Naive thymus-derived CD8-positive, alpha-beta T cell (primary cell): ENCODE data around the gene VSTM1. TPM values are rescaled to one million over a fixed set of nuclear protein-coding genes. Genes with fewer than 3 reads are reported as not detected.

Experiments used
- ATAC-seq, 2 donors: fragments of 150-1000 bp; cut with Tn5 transposase in 1 of 2; sonication (Bioruptor Pico), chemical (Tn5 transposase) in 1 of 2; 1 replicate in 1 of 2; 2 replicates in 1 of 2; pipeline ENCODE4 v1.10.0; 2021; ENCODE audit warnings: mild to moderate bottlenecking in 2 of 2, moderate library complexity in 2 of 2
- POLR2A ChIA-PET: fragments of 350-600 bp; sonication (Branson Sonifier 250); formaldehyde crosslinking; loops from one replicate; lab custom pipeline; 2021; ENCODE audit warnings: antibody characterized with exemption; lab: Charles Lee
- DNase-seq, 10 donors: peaks; one replicate each; pipeline versions ENCODE4 v3.0.0 to v3.0.0-alpha.2; 2020 to 2022
- H3K27ac Mint-ChIP-seq, 10 donors: one replicate each; pipeline ENCODE4 v1.8.0; 2020 to 2022; ENCODE audit warnings: mild to moderate bottlenecking in 10 of 10, mixed read lengths in 10 of 10, moderate library complexity in 4 of 10, inconsistent platforms in 1 of 10
- H3K27me3 Mint-ChIP-seq, 5 donors: one replicate each; pipeline ENCODE4 v1.8.0; 2021 to 2022; ENCODE audit warnings: mixed read lengths in 5 of 5
- H3K36me3 Mint-ChIP-seq, 3 donors: one replicate each; pipeline ENCODE4 v1.8.0; 2020 to 2022; ENCODE audit warnings: mixed read lengths in 3 of 3, mild to moderate bottlenecking in 2 of 3, inconsistent platforms in 1 of 3
- H3K4me1 Mint-ChIP-seq, 4 donors: one replicate each; pipeline ENCODE4 v1.8.0; 2021 to 2022; ENCODE audit warnings: mixed read lengths in 4 of 4
- H3K4me3 Mint-ChIP-seq, 10 donors: one replicate each; pipeline ENCODE4 v1.8.0; 2020 to 2022; ENCODE audit warnings: mild to moderate bottlenecking in 10 of 10, mixed read lengths in 10 of 10, moderate library complexity in 6 of 10, inconsistent platforms in 1 of 10
- H3K9me3 Mint-ChIP-seq, 9 donors: one replicate each; pipeline ENCODE4 v1.8.0; 2020 to 2022; ENCODE audit warnings: mixed read lengths in 9 of 9, mild to moderate bottlenecking in 3 of 9, inconsistent platforms in 1 of 9, moderate library complexity in 1 of 9
- polyA plus RNA-seq, 3 donors: library from polyadenylated mRNA; unstranded; fragments of 300-500 nt; fragmentation: Illumina TruSeq; gene quantifications; one replicate each; pipeline ENCODE4 v1.2.3, GENCODE V29; 2021
- total RNA-seq, 8 experiments: library from RNA in 2 of 8; stranded (reverse) in 2 of 8; gene quantifications; one replicate each; pipeline ENCODE4 v1.2.3 and lab custom pipeline; 2021 to 2026

The VSTM1 gene
- total and polyA plus RNA-seq, 5 experiments from 2014 or later: not detected

DNA sequence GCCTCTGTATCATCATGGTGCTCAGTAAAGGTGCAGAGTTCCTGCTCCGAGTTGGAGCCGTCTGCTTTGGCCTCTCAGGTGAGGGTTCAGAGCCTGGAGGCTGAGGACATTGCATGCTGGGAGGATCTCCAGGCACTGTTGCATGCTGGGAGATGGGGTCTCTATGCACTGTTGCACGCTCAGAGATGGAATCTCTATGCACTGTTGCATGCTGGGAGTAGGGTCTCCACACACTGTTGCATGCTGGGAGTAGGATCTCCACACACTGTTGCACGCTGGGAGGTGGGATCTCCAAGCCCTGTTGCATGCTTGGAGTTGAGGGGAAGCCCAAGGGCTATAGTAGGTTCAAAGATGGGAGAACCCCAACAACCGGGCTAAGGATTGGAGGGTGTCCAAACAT, 64.0 kb downstream of the VSTM1 start:
- Mint-ChIP-seq H3K4me1 (no peaks in the 10 kb centered on the region), H3K27me3 (peaks cover 34 to 72% (median 56%) of the 10 kb centered on the region in 5 donors), H3K36me3 (no peaks in the 10 kb centered on the region), H3K4me3 (no peak overlapping the region), H3K27ac (no peak overlapping the region), H3K9me3 (peaks cover 0 to 2% (median 0%) of the 10 kb centered on the region in 9 donors)
- no peak for ATAC-seq
- POLR2A ChIA-PET: no interaction called here
- no peak for DNase-seq

DNA sequence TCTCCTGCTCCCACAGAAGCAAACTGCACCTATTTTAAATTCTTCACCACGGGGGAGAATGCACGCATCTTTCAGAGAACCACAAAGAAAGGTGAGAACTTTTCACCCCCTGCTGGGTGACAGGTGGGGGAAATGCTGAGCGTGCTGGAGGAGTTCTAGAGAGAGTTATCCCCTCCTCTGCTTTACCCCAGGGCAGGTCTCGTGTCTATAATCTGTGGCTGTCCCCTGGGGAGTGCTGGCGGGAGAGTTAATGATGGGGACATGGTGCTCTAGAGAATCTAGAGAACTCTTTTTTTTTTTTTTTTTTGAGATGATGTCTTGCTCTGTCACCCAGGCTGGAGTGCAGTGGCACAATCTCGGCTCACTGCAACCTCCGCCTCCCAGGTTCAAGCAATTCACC, 65.5 kb downstream of the VSTM1 start:
- Mint-ChIP-seq H3K9me3 (peaks cover 0 to 2% (median 0%) of the 10 kb centered on the region in 9 donors), H3K4me1 (no peaks in the 10 kb centered on the region), H3K36me3 (no peaks in the 10 kb centered on the region), H3K27ac (no peak overlapping the region), H3K27me3 (peaks cover 43 to 85% (median 67%) of the 10 kb centered on the region in 5 donors), H3K4me3 (no peak overlapping the region)
- POLR2A ChIA-PET: no interaction called here
- DNase-seq: no peak
- no peak for ATAC-seq

DNA sequence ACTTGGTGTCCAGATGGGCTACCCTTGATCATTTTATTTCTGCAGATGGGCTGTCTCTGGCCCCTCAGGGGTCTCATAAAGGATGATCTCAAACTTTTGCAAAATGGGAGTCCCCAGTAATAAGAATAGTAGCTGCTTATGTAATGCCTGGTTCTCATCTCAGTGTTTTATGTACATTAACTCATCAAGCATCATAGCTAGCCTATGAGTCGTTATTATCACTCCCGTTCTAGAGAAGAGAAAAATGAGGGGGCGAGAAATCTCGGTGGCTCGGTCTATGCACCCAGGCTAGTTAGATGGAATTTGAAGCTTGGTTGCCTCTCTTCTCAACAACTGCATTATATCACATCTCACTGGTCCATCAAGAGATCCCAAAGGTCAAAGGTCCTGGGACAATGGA, 68.9 kb downstream of the VSTM1 start:
- H3K36me3 Mint-ChIP-seq: peaks cover 0 to 4% (median 0%) of the 10 kb centered on the region in 3 donors
- POLR2A ChIA-PET: no interaction called here
- ATAC-seq: no peak
- H3K9me3 Mint-ChIP-seq: peaks cover 0 to 2% (median 0%) of the 10 kb centered on the region in 9 donors
- peaks cover 4 to 7% (median 6%) of the 10 kb centered on the region in 4 donors for H3K4me1 Mint-ChIP-seq
- H3K27me3 Mint-ChIP-seq: peaks cover 32 to 70% (median 60%) of the 10 kb centered on the region in 5 donors
- DNase-seq: no peak
- no peak overlapping the region for H3K4me3 Mint-ChIP-seq
- H3K27ac Mint-ChIP-seq: no peak overlapping the region

DNA sequence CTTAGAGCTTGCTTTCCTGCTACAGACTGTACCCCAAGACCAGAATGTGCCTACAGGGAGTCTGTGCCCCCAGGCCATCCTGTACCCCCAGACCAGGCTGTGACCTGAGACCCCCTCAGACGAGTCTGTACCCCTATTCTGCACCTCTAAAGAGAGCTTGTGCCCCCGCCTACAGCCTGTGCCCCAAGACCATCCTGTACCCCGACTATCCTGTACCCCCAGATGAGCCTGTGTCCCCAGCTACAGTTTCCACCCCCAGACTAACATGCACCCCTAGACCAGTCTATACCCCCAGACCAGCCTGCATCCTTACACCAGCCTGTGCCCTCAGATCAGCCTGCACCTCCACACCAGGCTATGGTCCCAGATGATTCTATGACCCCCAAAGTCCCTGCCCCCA, 70.2 kb downstream of the VSTM1 start:
- Mint-ChIP-seq H3K4me1 (peaks cover 4 to 9% (median 6%) of the 10 kb centered on the region in 4 donors), H3K4me3 (no peak overlapping the region), H3K27me3 (peaks cover 29 to 58% (median 52%) of the 10 kb centered on the region in 5 donors), H3K9me3 (peaks cover 0 to 3% (median 0%) of the 10 kb centered on the region in 9 donors), H3K27ac (no peak overlapping the region), H3K36me3 (peaks cover 0 to 4% (median 0%) of the 10 kb centered on the region in 3 donors)
- ATAC-seq (no peak), DNase-seq (no peak)
- POLR2A ChIA-PET: no interaction called here

DNA sequence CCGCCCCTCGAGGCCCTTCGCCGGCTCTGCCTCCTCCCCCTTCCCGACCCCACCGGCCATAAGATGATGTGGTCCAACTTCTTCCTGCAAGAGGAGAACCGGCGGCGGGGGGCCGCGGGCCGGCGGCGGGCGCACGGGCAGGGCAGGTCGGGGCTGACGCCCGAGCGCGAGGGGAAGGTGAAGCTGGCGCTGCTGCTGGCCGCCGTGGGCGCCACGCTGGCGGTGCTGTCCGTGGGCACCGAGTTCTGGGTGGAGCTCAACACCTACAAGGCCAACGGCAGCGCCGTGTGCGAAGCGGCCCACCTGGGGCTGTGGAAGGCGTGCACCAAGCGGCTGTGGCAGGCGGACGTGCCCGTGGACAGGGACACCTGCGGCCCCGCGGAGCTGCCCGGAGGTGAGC, 70.9 kb downstream of the VSTM1 start:
- DNase-seq: no peak
- POLR2A ChIA-PET: no interaction called here
- H3K27ac Mint-ChIP-seq: no peak overlapping the region
- no peak for ATAC-seq
- H3K9me3 Mint-ChIP-seq: peaks cover 0 to 3% (median 0%) of the 10 kb centered on the region in 9 donors
- peak overlapping the region in 1 of 10 donors; percentile 52 for H3K4me3 Mint-ChIP-seq
- H3K36me3 Mint-ChIP-seq: peaks cover 0 to 4% (median 0%) of the 10 kb centered on the region in 3 donors
- H3K27me3 Mint-ChIP-seq: peaks cover 26 to 57% (median 52%) of the 10 kb centered on the region in 5 donors
- peaks cover 4 to 9% (median 6%) of the 10 kb centered on the region in 4 donors for H3K4me1 Mint-ChIP-seq

DNA sequence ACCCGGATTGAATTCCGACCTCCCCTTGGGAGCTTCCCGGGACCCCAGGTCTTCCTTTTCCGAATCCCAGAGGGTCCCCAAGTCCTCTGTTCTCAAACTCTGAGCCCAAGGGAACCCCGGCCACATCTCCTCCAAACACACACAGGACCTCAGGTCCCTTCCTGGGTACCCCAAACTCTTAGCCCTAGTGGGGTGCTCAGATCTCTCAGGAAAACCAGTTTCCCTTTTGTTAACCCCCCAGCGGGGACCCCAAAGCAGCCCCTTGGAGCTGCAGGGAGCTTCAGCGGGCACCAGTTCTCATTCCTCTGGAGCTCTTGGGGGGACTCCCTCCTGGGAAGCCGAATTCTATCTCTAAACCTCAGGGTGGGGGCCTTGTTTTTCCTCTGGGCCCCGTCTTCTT, 71.5 kb downstream of the VSTM1 start:
- DNase-seq (no peak), ATAC-seq (no peak)
- POLR2A ChIA-PET: no interaction called here
- peaks cover 21 to 52% (median 46%) of the 10 kb centered on the region in 5 donors for H3K27me3 Mint-ChIP-seq
- H3K4me1 Mint-ChIP-seq: peaks cover 4 to 9% (median 6%) of the 10 kb centered on the region in 4 donors
- peak overlapping the region in 1 of 10 donors; percentile 27 for H3K27ac Mint-ChIP-seq
- H3K9me3 Mint-ChIP-seq: peaks cover 0 to 3% (median 0%) of the 10 kb centered on the region in 9 donors
- peaks cover 0 to 4% (median 0%) of the 10 kb centered on the region in 3 donors for H3K36me3 Mint-ChIP-seq
- H3K4me3 Mint-ChIP-seq: peak overlapping the region in 8 of 10 donors; percentile 6 to 77 (median 50)

DNA sequence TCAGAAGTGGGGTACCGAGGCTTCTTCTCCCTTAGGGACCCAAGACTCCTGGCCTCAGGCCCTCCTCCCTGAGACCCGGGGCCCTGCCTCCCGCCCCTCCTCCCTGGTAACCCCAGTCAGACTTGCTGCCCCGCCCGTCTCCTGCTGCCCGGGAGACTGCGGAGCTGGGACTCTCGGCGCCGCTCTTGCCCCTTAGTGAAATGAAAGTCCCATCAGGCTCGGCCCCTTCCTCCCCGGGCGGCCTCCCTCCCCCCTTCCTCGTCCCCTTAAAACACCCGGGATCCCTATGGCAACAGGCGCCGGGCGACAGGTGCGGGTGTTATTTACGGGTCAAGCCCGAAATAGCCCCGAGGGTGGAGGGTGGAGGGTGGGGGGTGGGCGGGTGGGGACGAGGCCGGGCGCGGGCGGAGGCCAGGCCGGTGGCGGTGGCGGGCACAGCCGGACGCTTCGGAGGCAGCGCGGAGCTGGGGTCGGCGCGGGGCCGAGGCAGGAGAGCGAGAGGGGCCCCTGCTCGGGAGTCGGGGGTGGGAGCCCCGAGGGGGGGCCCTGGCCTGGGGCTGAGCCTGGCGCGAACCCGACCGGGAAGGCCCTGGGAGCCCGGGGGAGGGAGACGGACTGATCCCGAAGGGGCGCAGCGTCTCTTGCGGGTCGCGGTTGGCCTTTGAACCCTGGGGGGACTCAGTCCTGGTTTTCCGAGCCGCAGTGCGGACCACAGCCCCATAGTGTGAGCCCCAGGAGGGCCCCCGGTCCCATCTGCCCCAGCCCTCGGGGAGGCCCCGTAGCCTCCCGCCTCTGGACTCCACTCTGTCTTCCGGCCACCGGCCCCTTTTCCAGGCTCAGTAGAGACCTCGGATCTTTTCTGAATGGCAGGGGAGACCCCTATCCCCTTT, 72.2 kb downstream of the VSTM1 start, which contains the start of gene CACNG6:
Gene CACNG6 (plus strand): TSS at position 414 of the 890 bp plus-strand sequence. CDS start 1,241 bp downstream, outside the sequence.
- Mint-ChIP-seq H3K9me3 (peaks cover 0 to 3% (median 0%) of the 10 kb centered on the region in 9 donors), H3K4me3 (peak within 1 kb of the TSS in 8 of 10 donors; percentile 6 to 77 (median 50)), H3K4me1 (peaks cover 4 to 9% (median 6%) of the 10 kb centered on the region in 4 donors), H3K36me3 (peaks cover 0 to 4% (median 0%) of the 10 kb centered on the region in 3 donors), H3K27ac (peak within 1 kb of the TSS in 1 of 10 donors; percentile 27), H3K27me3 (peaks cover 20 to 51% (median 45%) of the 10 kb centered on the region in 5 donors)
- ATAC-seq: no peak
- POLR2A ChIA-PET: no interaction called here
- no peak for DNase-seq

Other genes with a start within 250 kb of the VSTM1 start
- gene NLRP12, start 239.6 kb downstream of the VSTM1 start, total RNA-seq: not detected
- gene NLRP12, start 239.6 kb downstream of the VSTM1 start, polyA plus RNA-seq: under 1 TPM in 1 of 3 donors, not detected in 2; 0.21 TPM
- 10 to 100 TPM; 35.0 to 36.5 TPM for gene MYADM, start 196.0 kb downstream of the VSTM1 start, total RNA-seq
- 10 to 100 TPM; 33.9 to 42.0 (median 40.3) TPM for gene MYADM, start 196.0 kb downstream of the VSTM1 start, polyA plus RNA-seq
- not detected for gene PRKCG, start 181.7 kb downstream of the VSTM1 start, total RNA-seq
- gene PRKCG, start 181.7 kb downstream of the VSTM1 start, polyA plus RNA-seq: not detected
- gene CACNG7, start 154.6 kb downstream of the VSTM1 start, total RNA-seq: not detected
- gene CACNG7, start 154.6 kb downstream of the VSTM1 start, polyA plus RNA-seq: not detected
- gene CACNG8, start 101.0 kb downstream of the VSTM1 start, total RNA-seq: not detected
- gene CACNG8, start 101.0 kb downstream of the VSTM1 start, polyA plus RNA-seq: not detected
- not detected for gene CACNG6, start 72.3 kb downstream of the VSTM1 start, total RNA-seq
- not detected for gene CACNG6, start 72.3 kb downstream of the VSTM1 start, polyA plus RNA-seq
- not detected for gene TARM1, start 17.5 kb upstream of the VSTM1 start, total RNA-seq
- not detected for gene TARM1, start 17.5 kb upstream of the VSTM1 start, polyA plus RNA-seq
- gene OSCAR, start 36.9 kb upstream of the VSTM1 start, total RNA-seq: under 1 TPM in 1 of 2 experiments, not detected in 1; 0.33 TPM
- gene OSCAR, start 36.9 kb upstream of the VSTM1 start, polyA plus RNA-seq: under 1 TPM in 1 of 3 donors, not detected in 2; 0.16 TPM
- gene NDUFA3, start 39.0 kb upstream of the VSTM1 start, total RNA-seq: 100 to 1,000 TPM; 103 to 112 TPM
- gene NDUFA3, start 39.0 kb upstream of the VSTM1 start, polyA plus RNA-seq: 100 to 1,000 TPM; 489 to 564 (median 529) TPM
- gene TFPT, start 51.8 kb upstream of the VSTM1 start, total RNA-seq: 10 to 100 TPM; 14.2 to 16.8 TPM
- 10 to 100 TPM; 17.4 to 24.4 (median 23.0) TPM for gene TFPT, start 51.8 kb upstream of the VSTM1 start, polyA plus RNA-seq
- 10 to 100 TPM; 76.4 to 86.8 TPM for gene PRPF31, start 51.9 kb upstream of the VSTM1 start, total RNA-seq
- 10 to 100 TPM; 64.0 to 82.4 (median 80.8) TPM for gene PRPF31, start 51.9 kb upstream of the VSTM1 start, polyA plus RNA-seq
- gene CNOT3, start 73.9 kb upstream of the VSTM1 start, total RNA-seq: 10 to 100 TPM; 65.0 to 71.4 TPM
- gene CNOT3, start 73.9 kb upstream of the VSTM1 start, polyA plus RNA-seq: 10 to 100 TPM in 1 of 3 donors, 1 to 10 TPM in 2; 6.6 to 14.5 (median 7.9) TPM
- 10 to 100 TPM; 18.5 to 20.5 TPM for gene LENG1, start 95.8 kb upstream of the VSTM1 start, total RNA-seq
- gene LENG1, start 95.8 kb upstream of the VSTM1 start, polyA plus RNA-seq: 10 to 100 TPM in 1 of 3 donors, 1 to 10 TPM in 2; 7.7 to 13.9 (median 9.3) TPM
- not detected for gene TMC4, start 109.3 kb upstream of the VSTM1 start, total RNA-seq
- gene TMC4, start 109.3 kb upstream of the VSTM1 start, polyA plus RNA-seq: under 1 TPM in 1 of 3 donors, not detected in 2; 0.13 TPM
- 10 to 100 TPM; 35.9 to 36.1 TPM for gene MBOAT7, start 125.7 kb upstream of the VSTM1 start, total RNA-seq
- 10 to 100 TPM; 11.9 to 17.9 (median 14.8) TPM for gene MBOAT7, start 125.7 kb upstream of the VSTM1 start, polyA plus RNA-seq
- 10 to 100 TPM; 25.2 to 25.6 TPM for gene TSEN34, start 127.4 kb upstream of the VSTM1 start, total RNA-seq
- 10 to 100 TPM; 23.4 to 38.7 (median 33.3) TPM for gene TSEN34, start 127.4 kb upstream of the VSTM1 start, polyA plus RNA-seq
- gene RPS9, start 137.0 kb upstream of the VSTM1 start, total RNA-seq: 1,000 to 10,000 TPM; 1,288 to 1,335 TPM
- 1,000 to 10,000 TPM; 1,265 to 1,506 (median 1,311) TPM for gene RPS9, start 137.0 kb upstream of the VSTM1 start, polyA plus RNA-seq
- under 1 TPM in 1 of 2 experiments, not detected in 1; 0.62 TPM for gene LILRB3, start 159.1 kb upstream of the VSTM1 start, total RNA-seq
- gene LILRB3, start 159.1 kb upstream of the VSTM1 start, polyA plus RNA-seq: not detected
- under 1 TPM; 0.25 to 0.39 TPM for gene LILRA6, start 178.9 kb upstream of the VSTM1 start, total RNA-seq
- not detected for gene LILRA6, start 178.9 kb upstream of the VSTM1 start, polyA plus RNA-seq
- under 1 TPM; 0.22 to 0.52 TPM for gene LILRB5, start 193.4 kb upstream of the VSTM1 start, total RNA-seq
- not detected for gene LILRB5, start 193.4 kb upstream of the VSTM1 start, polyA plus RNA-seq
- gene LILRB2, start 217.2 kb upstream of the VSTM1 start, total RNA-seq: under 1 TPM; 0.47 TPM
- gene LILRB2, start 217.2 kb upstream of the VSTM1 start, polyA plus RNA-seq: not detected
- not detected for gene LILRA5, start 249.3 kb upstream of the VSTM1 start, total RNA-seq
- gene LILRA5, start 249.3 kb upstream of the VSTM1 start, polyA plus RNA-seq: under 1 TPM in 1 of 3 donors, not detected in 2; 0.32 TPM